ENCODE data around the gene NDST3. TPM values are rescaled to one million over a fixed set of nuclear protein-coding genes. Genes with fewer than 3 reads are reported as not detected.
A peak's percentile ranks its signal among the peaks of the same experiment; 100 is the strongest.

NDST3 gene
- total RNA-seq = not detected

DNA sequence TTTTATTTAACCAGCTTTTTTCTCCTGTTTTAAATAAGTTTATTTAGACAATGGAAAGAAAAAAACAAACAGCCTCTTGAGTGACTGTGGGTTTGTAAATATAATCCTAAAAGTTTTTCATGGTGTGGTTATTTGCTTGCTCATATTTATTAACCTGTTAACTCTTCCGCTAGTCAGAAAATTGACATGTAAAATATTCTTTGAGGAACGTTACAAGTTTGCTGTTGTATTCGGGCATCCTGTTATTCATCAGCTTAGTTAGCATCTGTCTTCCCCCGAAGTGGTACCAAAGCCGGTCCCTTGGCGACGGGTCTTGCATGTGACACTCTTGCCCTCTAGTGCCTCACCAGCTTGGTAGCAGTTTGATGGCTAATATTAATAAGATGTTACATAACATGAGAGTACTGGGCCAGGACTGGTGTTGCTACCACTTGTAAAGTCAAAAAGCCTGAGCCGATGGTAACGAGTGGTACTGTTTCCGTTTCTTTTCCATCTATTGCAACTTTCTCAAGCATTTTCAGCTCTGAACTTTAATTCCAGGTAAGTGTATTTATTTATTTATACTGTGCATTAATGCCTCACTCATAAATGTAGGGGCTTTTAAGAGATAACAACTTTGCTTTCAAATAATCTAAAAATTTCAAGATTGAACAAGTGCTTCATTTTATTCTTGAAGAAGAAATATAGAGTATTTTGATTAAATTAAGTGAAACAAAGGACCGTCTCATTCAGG, at the start of gene NDST3:
Gene NDST3, plus strand, starts transcription at position 434 of the 733 bp plus-strand sequence. CDS start 19,425 bp downstream, outside the sequence.
- Mint-ChIP-seq H3K27me3 (ENCODE audit: low read depth) (peaks cover 16% of the 10 kb centered on the region), H3K9me3 (no peaks in the 10 kb centered on the region), H3K27ac (no peak within 1 kb of the TSS), H3K36me3 (ENCODE audit: insufficient read depth in 2 of 2) (peaks cover 2 to 3% of the 10 kb centered on the region in 2 donors), H3K4me1 (ENCODE audit: low read depth) (peaks cover 6% of the 10 kb centered on the region), H3K4me3 (peak within 1 kb of the TSS; percentile 68 to 72)
- ATAC-seq (replicated peaks in 1 of 2) (peak in 1 of 2 donors; percentile 51), DNase-seq (peak; percentile 12 to 30)

- H3K4me3 Mint-ChIP-seq = no peak overlapping the region
- DNase-seq = no peak
- no peaks in the 10 kb centered on the region for H3K36me3 Mint-ChIP-seq (ENCODE audit: insufficient read depth in 2 of 2)
- H3K27me3 Mint-ChIP-seq (ENCODE audit: low read depth) = no peaks in the 10 kb centered on the region
- H3K9me3 Mint-ChIP-seq = peaks cover 0 to 2% of the 10 kb centered on the region in 2 donors
- ATAC-seq (replicated peaks in 1 of 2) = no peak
- no peak overlapping the region for H3K27ac Mint-ChIP-seq
- no peaks in the 10 kb centered on the region for H3K4me1 Mint-ChIP-seq (ENCODE audit: low read depth)
Observed at GRCh38 chr4:117986321-117986720, 48.0 kb upstream of the NDST3 start.

GRCh38 chr4:117987464-117987863, 46.8 kb upstream of the NDST3 start:
- Mint-ChIP-seq H3K36me3 (ENCODE audit: insufficient read depth in 2 of 2) (no peaks in the 10 kb centered on the region), H3K27ac (no peak overlapping the region), H3K4me3 (no peak overlapping the region), H3K4me1 (ENCODE audit: low read depth) (no peaks in the 10 kb centered on the region), H3K9me3 (peaks cover 0 to 2% of the 10 kb centered on the region in 2 donors), H3K27me3 (ENCODE audit: low read depth) (no peaks in the 10 kb centered on the region)
- DNase-seq (no peak), ATAC-seq (replicated peaks in 1 of 2) (no peak)

GRCh38 chr4:117996891-117997290, 37.4 kb upstream of the NDST3 start:
- no peaks in the 10 kb centered on the region for H3K36me3 Mint-ChIP-seq (ENCODE audit: insufficient read depth in 2 of 2)
- H3K4me1 Mint-ChIP-seq (ENCODE audit: low read depth) = no peaks in the 10 kb centered on the region
- no peak overlapping the region for H3K4me3 Mint-ChIP-seq
- DNase-seq (no peak), ATAC-seq (replicated peaks in 1 of 2) (no peak)
- H3K9me3 Mint-ChIP-seq = peaks cover 0 to 1% of the 10 kb centered on the region in 2 donors
- H3K27ac Mint-ChIP-seq = no peak overlapping the region
- no peaks in the 10 kb centered on the region for H3K27me3 Mint-ChIP-seq (ENCODE audit: low read depth)

- DNase-seq (no peak), ATAC-seq (replicated peaks in 1 of 2) (no peak)
- no peaks in the 10 kb centered on the region for H3K9me3 Mint-ChIP-seq
- no peaks in the 10 kb centered on the region for H3K27me3 Mint-ChIP-seq (ENCODE audit: low read depth)
- H3K4me3 Mint-ChIP-seq = no peak overlapping the region
- H3K27ac Mint-ChIP-seq = no peak overlapping the region
- H3K4me1 Mint-ChIP-seq (ENCODE audit: low read depth) = no peaks in the 10 kb centered on the region
- no peaks in the 10 kb centered on the region for H3K36me3 Mint-ChIP-seq (ENCODE audit: insufficient read depth in 2 of 2)
Observed at GRCh38 chr4:118004088-118004487, 30.2 kb upstream of the NDST3 start.

DNA sequence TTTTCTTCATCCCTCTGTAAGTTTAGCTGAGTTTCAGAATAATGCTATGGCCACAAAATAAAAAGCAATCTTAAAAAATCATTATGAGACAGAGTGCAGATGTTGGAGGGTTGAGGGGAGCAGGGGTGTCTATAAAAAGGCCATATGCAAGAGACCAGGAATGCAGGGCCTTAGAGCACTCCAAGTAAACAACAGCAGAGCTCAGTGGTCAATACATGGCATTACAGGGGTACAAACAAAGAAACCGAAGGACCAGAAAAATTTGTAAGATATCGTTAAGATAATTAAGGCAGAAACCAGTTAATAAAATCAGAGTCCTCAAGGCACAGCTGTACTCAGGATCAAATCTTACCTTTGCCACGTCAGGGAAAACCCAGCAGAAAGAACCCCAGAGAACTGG, 28.4 kb upstream of the NDST3 start:
- Mint-ChIP-seq H3K27me3 (ENCODE audit: low read depth) (no peaks in the 10 kb centered on the region), H3K4me1 (ENCODE audit: low read depth) (no peaks in the 10 kb centered on the region), H3K4me3 (no peak overlapping the region), H3K36me3 (ENCODE audit: insufficient read depth in 2 of 2) (no peaks in the 10 kb centered on the region), H3K27ac (no peak overlapping the region), H3K9me3 (no peaks in the 10 kb centered on the region)
- ATAC-seq (replicated peaks in 1 of 2) = no peak
- no peak for DNase-seq

DNA sequence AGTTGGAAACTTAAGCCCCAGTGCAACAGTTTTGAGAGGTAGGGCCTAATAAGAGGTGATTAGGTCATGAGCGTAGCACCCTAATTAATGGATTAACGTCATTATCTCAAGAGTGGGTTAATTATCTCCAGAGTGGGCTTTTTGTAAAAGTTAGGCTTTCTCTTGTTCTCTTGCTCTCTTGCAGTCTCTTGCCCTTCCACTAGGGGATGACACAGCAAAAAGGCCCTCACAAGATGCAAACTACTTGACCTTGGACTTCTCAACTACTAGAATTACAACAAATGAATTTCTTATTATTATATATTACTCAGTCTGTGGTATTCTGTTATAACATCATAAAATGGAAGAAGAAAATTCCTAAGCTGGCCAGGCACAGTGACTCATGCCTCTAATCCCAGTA, 22.1 kb upstream of the NDST3 start:
- DNase-seq (no peak), ATAC-seq (replicated peaks in 1 of 2) (no peak)
- Mint-ChIP-seq H3K9me3 (no peaks in the 10 kb centered on the region), H3K36me3 (ENCODE audit: insufficient read depth in 2 of 2) (no peaks in the 10 kb centered on the region), H3K4me3 (no peak overlapping the region), H3K27ac (no peak overlapping the region), H3K4me1 (ENCODE audit: low read depth) (no peaks in the 10 kb centered on the region), H3K27me3 (ENCODE audit: low read depth) (no peaks in the 10 kb centered on the region)

- H3K27me3 Mint-ChIP-seq (ENCODE audit: low read depth) = no peaks in the 10 kb centered on the region
- no peaks in the 10 kb centered on the region for H3K36me3 Mint-ChIP-seq (ENCODE audit: insufficient read depth in 2 of 2)
Observed at GRCh38 chr4:118014831-118015230, 19.5 kb upstream of the NDST3 start.

GRCh38 chr4:118018381-118019145, 15.7 kb upstream of the NDST3 start:
- Mint-ChIP-seq H3K4me1 (ENCODE audit: low read depth) (no peaks in the 10 kb centered on the region), H3K9me3 (no peaks in the 10 kb centered on the region), H3K4me3 (no peak overlapping the region), H3K27me3 (ENCODE audit: low read depth) (no peaks in the 10 kb centered on the region), H3K36me3 (ENCODE audit: insufficient read depth in 2 of 2) (no peaks in the 10 kb centered on the region), H3K27ac (no peak overlapping the region)
- DNase-seq (no peak), ATAC-seq (replicated peaks in 1 of 2) (no peak)

More at GRCh38 chr4:118014831-118015230, 19.5 kb upstream of the NDST3 start:
- Mint-ChIP-seq H3K27ac (no peak overlapping the region), H3K4me1 (ENCODE audit: low read depth) (no peaks in the 10 kb centered on the region), H3K4me3 (no peak overlapping the region), H3K9me3 (no peaks in the 10 kb centered on the region)
- DNase-seq (no peak), ATAC-seq (replicated peaks in 1 of 2) (no peak)

- Mint-ChIP-seq H3K4me1 (ENCODE audit: low read depth) (no peaks in the 10 kb centered on the region), H3K4me3 (no peak overlapping the region), H3K9me3 (no peaks in the 10 kb centered on the region), H3K27ac (no peak overlapping the region), H3K27me3 (ENCODE audit: low read depth) (no peaks in the 10 kb centered on the region), H3K36me3 (ENCODE audit: insufficient read depth in 2 of 2) (no peaks in the 10 kb centered on the region)
- DNase-seq = no peak
- ATAC-seq (replicated peaks in 1 of 2) = no peak
Observed at GRCh38 chr4:118026806-118027205, 7.5 kb upstream of the NDST3 start.

DNA sequence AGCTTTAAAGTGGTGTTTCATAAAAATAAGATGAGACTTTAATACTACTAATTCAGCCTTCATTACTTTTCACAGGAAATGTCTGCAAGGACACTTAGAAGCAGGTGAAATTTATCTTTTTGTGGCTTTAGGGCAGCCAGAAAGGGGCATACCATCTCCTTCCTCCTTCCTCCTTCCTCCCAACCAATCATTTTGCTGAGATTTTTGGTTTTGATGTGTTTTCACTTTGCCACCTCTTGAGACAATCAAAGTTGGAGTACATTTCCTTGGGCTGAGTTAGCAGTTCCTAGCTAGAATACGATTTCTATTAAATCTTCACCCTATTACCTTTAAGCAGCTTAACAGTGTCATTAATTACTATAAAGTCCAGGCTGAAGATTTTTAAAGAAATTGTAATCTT, 5.1 kb upstream of the NDST3 start:
- no peak for DNase-seq
- ATAC-seq (replicated peaks in 1 of 2) = no peak
- Mint-ChIP-seq H3K36me3 (ENCODE audit: insufficient read depth in 2 of 2) (peaks cover 1 to 2% of the 10 kb centered on the region in 2 donors), H3K27me3 (ENCODE audit: low read depth) (peaks cover 11% of the 10 kb centered on the region), H3K4me3 (no peak overlapping the region), H3K4me1 (ENCODE audit: low read depth) (peaks cover 4% of the 10 kb centered on the region), H3K9me3 (no peaks in the 10 kb centered on the region), H3K27ac (no peak overlapping the region)

DNA sequence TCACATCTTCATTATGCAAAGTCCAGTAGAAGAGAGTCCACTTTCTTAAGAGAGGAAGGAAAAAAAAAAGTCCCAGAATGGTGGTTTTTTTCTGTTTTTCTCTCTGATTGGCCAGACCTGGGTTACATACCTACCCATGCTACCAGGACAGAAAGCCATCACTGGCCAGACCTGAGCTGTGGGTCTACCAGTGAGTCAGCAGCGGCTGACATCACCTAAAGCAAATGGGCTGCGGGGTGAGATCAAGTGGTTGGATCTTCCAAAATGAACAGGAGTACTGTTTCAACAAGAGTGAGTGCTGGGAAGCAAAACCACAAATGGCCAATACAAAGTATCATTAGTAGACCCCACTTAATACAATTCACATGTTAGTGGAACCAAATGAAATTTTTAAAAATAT, 1.6 kb upstream of the NDST3 start:
- Mint-ChIP-seq H3K27me3 (ENCODE audit: low read depth) (peaks cover 16% of the 10 kb centered on the region), H3K27ac (no peak overlapping the region), H3K36me3 (ENCODE audit: insufficient read depth in 2 of 2) (peaks cover 2 to 3% of the 10 kb centered on the region in 2 donors), H3K4me3 (peak overlapping the region; percentile 59 to 77), H3K4me1 (ENCODE audit: low read depth) (peaks cover 6% of the 10 kb centered on the region), H3K9me3 (no peaks in the 10 kb centered on the region)
- DNase-seq (no peak), ATAC-seq (replicated peaks in 1 of 2) (no peak)

DNA sequence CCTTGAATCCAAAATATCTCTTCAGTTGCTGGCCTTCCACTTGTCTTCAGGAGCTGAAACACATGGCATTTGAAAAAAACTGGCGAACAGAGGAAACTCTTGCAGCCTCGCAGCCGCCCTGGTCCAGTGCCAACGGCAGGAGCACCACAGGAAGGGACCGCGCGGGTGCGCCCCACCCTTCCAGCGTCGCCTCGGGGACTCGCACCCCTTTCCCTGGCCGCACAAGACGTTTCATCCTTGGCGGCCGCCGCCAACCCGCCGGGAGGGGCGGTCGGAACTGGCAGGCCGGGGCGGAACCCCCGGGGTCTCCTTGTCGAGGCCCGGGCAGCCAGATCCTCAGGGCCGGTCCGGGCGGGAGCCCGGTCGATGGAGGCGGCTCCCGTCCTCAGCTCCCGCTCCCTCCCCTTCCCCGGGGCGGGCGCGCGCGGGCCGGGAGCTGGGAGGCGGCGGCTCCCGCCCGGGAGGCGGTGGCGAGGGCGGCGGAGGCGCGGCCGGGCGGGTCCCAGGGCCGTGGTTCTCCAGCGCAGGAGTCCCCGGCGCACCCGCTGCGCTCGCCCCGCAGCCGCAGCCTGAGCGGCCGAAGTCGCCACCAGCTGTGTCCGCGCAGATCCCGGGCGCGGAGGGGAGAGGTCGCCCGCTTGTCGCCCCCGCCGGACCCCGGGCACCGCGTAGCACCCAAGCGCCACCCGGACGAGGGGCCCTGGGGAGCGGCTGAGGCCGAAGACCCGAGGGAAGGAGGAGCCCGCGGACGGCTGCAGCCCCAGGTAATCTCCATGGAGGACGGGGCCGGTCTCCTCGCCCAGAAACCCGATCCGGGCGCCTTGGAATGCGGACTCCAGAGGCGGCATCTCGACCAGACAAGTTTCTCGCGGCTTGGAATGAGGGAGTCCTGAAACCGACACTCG, 886 bp upstream of the NDST3 start:
- Mint-ChIP-seq H3K27ac (no peak overlapping the region), H3K4me1 (ENCODE audit: low read depth) (peaks cover 6% of the 10 kb centered on the region), H3K36me3 (ENCODE audit: insufficient read depth in 2 of 2) (peaks cover 2 to 3% of the 10 kb centered on the region in 2 donors), H3K27me3 (ENCODE audit: low read depth) (peaks cover 16% of the 10 kb centered on the region), H3K4me3 (peak overlapping the region; percentile 68 to 77), H3K9me3 (no peaks in the 10 kb centered on the region)
- ATAC-seq (replicated peaks in 1 of 2) = peak; percentile 9 to 51
- DNase-seq = peak in 1 of 2 donors; percentile 7

Data from activated T-cell treated with anti-CD3 and anti-CD28 coated beads, Interleukin-2, amount 50 U/mL, for 72 hours (primary cell).